ENCODE results near the gene WLS.

The WLS gene

DNA sequence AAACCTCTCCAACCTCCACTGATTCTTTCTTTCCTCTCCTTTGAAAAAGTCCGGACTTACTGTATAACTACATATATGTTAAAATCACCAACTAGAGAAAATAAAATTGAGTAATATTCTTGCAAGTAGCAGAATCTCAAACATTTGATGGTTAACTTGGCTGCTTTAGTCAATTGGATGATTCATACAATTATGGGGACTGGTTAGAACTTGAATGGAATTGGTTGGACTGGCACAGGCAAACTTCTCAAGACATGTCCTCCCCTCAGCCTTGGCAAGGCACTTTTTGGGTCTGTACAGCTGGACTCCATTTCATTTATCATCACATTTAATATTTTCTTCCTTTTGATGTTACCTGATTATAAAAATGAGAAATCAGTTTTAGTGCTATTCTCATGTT lies 6.5 kb downstream of the WLS start:
- no peak for DNase-seq

DNA sequence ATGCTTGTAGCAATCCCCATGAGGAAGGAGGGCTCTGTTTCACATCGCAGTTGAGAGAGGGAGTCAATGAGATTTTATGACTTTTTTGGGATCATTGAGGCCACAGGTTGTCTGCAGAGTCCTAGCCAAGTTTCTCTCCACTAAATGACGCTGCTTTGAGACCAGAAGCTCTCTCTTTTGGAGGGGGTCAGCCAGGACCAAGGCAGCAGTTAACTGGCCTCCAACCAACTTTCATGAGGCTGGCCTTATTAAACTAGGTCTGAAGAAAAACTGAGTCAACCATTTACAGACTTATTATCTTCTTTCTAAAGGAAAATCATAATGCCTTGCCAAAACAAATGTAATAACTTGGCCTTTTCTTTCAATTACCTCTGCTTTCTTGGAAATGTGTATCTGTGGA lies 8.6 kb downstream of the WLS start:
- DNase-seq, result no peak

- DNase-seq, result no peak
Observed at GRCh38 chr1:68221980-68222373, 10.3 kb downstream of the WLS start.

DNA sequence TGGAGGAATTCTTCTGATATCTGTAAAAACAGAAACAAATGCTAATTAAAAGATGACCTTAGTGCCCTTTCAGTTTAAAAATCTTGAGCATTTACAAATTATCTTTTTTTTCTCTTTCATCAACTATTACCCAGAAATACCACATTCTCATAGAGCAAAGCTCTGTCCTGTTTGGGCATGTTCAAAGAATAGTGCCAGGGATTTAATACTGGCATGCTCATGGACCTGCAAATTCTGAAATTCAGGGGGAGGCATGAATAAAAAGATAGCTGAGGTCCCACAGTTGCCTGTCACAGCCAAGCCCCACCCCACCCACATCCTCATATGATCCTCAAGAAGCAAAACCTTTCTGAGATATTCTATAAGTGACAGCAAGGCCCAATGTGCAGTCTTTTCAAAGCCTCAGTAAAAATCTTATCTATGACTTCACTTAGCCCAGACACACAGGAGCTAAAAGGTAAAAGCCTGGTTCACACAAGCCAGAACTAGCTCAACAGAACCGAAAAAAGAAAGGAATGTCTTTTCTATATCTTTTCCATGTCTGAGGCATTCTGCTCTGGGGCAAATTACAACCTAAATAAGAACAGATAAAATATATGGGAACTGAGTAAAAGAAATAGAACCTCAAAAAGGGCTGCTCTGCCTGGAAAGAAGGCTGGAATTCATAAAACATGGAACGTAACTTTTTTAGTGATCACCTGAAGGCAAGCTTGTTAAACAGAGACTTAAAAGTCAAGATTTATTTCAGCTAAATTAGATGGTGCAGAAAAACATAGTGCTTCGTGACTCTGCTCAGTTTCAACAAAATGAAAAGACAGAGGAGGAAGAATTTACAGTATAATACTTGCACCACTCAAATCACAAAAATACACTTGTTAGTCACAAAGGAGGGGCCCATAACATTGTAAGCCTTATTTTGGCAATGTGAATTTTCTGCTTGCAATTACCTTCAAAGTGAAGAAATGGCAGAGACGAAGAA lies 11.0 kb downstream of the WLS start:
- DNase-seq, result no peak

GRCh38 chr1:68220420-68220819 lies 11.9 kb downstream of the WLS start:
- no peak for DNase-seq

DNA sequence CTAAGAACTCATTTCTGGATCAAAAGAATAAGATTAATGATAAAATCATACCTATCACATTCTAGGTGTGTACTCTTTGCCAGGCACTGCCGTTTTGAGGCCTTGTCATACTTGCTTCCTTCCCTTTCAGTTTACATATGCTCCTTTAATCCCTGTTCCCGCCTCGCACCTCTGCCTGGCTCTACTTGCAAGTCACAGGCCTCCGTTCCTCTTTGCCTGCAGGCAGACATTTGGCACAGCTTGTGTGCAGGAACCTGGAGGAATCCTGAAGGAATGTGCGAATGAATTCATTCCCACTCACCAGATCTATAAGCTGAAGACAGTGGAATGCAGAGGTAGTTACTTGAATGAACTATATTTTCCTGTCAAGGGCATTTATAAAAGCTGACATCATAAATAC lies 13.8 kb downstream of the WLS start:
- no peak for DNase-seq

- DNase-seq, result no peak
Observed at GRCh38 chr1:68217618-68218017, 14.7 kb downstream of the WLS start.

- DNase-seq, result no peak
Observed at GRCh38 chr1:68217060-68217554, 15.2 kb downstream of the WLS start.

DNA sequence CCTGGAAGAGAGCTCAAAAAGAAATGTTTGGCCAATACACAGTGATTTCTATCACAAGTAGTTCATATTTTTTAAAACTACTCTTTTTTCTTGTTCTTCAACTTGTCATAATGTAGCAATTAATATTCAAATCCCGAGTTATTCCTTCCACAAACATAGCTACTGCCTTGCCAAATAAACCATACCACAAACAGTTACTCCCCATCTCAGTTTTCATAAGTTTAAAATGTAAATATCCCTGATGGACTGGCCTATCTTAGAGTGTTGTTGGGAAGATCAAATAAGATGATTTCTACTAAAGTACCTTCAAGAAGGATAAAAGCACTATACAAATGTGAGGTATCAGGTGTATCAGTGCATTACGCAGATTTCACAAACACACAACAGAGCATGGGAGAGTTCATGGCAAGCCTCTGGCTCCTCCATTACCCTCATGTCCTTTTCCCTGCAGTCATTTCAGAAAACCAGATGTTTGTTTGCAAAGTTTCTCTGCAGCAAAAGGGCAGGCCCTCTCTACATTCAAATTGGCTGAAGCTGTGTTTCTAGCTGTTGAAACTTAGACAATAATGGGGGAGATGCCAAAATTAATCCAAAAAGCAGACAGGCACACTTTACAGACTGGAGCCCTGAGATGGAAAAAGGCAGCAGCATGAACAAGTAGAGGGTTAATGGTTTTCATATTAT lies 16.1 kb downstream of the WLS start:
- DNase-seq, result no peak

GRCh38 chr1:68213843-68214242 lies 18.5 kb downstream of the WLS start:
- DNase-seq, result no peak

GRCh38 chr1:68211761-68212380 lies 20.5 kb downstream of the WLS start:
- no peak for DNase-seq

DNA sequence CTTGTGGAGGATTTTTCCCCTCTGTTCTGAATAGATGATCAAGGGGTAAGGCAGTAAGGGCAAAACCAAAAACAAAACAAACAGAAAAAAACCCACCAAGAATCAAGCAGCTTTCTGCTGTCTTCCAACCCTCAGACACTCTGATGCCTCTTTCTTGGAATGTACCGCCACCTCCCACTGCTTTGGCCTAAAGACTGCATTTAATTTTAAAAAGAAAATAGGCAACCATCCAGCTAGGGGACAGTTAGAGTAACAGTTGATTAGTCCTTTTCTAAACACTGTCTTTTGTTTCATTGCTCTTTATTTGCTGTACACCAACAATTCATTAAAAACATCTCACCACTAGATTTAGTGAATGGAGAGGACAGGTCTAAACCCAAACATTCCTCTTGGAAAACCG lies 21.5 kb downstream of the WLS start:
- DNase-seq, result no peak

DNA sequence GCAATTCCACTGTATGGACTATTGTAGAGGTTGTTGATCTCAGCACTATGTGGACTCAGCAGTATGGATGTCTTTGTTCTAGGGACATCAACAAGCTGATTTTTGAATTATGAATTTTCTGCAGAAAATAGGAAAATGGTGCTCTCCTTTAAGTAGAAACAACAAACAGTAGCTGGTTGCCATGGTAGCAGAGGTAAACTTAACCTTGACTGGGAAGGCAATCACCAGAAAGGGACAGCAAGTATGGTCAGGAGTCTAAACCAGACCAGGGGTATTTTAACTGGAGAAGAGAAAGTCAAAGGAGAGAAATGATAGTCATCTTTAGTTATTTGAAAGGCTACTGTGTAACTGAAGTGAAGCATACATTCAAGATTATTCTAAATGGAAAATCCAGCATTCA lies 22.3 kb downstream of the WLS start:
- no peak for DNase-seq

- DNase-seq, result no peak
Observed at GRCh38 chr1:68206848-68207689, 25.3 kb downstream of the WLS start.

- no peak for DNase-seq
Observed at GRCh38 chr1:68205794-68206358, 26.4 kb downstream of the WLS start.

DNA sequence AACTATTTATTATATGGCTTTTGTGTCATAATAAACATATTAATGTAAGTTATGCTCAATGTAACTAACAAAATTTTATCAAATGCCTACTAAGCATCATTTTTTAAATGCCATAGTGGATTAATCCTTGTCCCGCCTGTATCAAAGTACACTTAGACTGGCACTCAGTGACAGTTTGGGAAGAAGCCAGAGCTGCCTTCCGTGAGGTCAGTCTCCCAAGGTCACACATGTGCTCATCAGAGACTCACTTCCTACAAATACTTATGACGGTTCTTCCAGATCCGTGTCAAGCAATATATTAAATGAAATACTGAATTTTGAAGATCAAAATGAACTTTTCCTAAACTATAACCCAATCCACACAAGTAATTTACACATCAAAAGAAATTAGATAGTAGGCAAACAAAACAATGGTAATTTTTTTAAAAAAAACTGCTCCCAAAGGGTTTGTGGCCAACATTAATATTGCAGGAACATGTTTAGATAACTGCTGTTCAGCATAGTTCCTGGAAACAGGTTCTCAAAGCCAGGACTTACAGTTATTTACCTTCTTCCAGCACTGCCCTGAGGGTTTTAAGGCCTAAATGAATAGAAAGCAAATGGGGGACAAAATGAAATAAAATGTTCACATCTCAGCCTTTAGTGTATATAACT lies 27.2 kb downstream of the WLS start:
- no peak for DNase-seq

GRCh38 chr1:68202239-68202832 lies 30.0 kb downstream of the WLS start:
- DNase-seq, result no peak

DNA sequence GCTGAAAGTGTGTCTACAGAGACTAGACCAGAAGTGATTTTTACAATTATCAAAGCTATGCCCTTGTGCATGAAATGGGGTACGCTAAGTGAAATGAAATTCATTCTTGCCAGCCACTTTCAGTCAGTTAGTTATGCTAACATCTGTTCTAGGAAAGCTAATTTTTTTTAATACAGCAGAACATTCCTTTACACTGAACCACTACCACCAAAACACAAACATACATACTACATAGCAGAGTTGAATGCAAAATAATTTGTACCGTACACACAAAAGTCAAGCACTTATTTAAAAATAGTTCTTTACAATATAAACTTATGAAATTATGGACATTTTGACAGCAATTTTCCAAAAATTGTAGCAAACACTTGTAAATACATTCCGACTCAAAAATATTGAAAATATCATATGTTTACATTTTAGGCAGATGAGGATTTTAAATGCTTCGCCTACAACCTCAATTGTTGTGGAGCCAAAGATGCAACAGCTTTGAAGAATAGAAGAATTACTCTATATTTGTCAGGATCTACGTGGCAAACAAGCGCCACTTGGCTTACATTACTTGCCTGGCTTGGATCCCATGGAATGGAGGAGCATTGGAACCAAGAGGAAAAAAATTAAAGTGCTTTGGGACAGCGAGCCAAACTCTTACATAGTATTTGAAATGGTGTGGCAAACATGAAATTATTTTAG lies 30.6 kb downstream of the WLS start:
- no peak for DNase-seq

- DNase-seq, result no peak
Observed at GRCh38 chr1:68199603-68200002, 32.7 kb downstream of the WLS start.

DNA sequence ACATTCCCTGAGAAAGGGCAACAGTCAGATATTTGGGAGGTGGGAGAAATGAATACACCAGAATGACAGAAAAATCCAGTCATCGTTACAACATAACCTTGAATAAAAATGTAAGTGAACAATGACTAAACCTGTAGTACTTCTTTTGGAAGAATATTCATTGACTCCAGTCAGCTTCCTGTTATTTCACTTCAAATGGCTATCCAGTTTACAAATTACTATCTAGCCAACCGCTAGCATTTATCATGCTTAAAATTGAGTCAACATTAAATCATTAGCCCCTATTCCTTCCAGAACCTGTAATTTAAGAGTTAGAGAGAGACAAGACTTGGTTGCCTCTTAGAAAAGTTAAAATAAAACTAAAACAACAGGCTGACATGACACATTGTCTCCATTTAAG lies 33.6 kb downstream of the WLS start:
- DNase-seq, result no peak

DNA sequence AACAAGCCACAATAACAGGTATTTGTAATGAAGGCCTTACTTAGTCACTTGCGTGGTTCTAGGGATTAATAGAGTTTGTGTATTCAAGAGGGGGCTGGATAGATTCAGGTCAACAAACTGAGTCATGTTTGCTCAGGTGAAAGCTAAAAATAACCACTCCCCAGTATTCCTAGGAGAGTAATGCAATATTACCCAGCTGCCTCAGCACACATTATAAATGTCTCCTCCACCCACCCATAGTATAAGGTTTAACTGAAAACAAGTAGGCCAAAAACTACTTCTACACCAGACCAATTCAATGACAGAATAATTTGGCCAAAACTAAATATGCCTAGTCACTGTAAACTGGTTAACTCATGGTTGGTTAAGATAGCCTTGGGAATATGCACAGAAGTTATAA lies 34.4 kb downstream of the WLS start:
- DNase-seq, result no peak
